GM21515 (cell line): Measurements from ENCODE around the gene CNGA1.
A peak's percentile ranks its signal among the peaks of the same experiment; 100 is the strongest.
"Not testable (repeated sequence)": the region's sequence is repeated elsewhere in the genome, so short reads cannot be mapped to it uniquely, and the experiment has no call there.

Source experiments
- ATAC-seq: cut with Tn5 transposase; IDR thresholded peaks from one replicate; pipeline ENCODE4 v1.9.1; 2021; ENCODE audit not compliant: unreplicated experiment

The CNGA1 gene

DNA sequence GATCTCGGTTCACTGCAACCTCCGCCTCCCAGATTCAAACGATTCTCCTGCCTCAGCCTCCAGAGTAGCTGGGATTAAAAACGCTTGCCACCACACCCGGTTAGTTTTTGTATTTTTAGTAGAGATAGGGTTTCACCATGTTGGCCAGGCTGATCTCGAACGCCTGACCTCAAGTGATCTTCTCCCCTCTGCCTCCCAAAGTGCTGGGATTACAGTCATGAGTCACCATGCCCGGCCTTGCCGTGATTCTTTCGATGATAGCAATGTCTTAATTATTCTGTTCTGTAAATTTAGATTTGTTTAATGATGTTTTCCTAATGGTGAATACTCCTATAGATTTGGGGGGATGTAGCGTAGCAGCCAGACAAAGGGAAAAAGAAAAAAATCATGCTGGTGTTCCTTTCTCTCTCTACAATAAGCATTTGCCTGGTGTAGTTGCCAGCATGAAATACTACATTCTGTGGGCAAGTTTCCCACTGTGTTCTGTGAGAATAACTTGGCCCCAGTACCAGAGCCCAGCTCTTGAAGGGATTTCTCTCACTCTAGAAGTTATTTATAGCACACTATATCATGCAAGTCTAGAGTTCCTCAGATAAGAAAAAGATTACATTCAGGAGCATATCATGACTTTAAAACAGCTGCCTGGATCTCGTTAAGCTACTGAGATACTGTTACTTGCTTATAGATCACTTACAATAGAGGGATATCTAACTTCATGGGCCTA is 15.5 kb upstream of the CNGA1 start:
- ATAC-seq = no peak

DNA sequence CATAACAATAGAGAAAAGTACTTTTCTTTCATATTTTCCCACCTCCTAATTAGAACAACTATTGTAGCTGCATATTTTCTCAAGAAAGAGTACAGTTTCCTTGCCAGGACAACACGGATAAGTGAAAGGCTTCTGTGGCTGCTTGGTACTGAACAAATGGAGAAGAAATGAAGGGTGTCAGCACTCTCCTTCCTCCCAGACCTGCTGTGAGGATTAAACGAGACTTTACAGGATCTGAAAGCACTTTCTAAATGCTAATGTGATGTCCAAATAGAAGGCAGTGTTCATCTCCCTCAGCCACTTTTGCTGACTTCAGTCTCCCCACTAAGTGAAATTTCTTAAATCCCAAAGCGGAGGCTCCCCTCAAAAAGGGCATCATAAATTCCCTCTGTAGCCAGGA is 14.0 kb upstream of the CNGA1 start:
- ATAC-seq = no peak

DNA sequence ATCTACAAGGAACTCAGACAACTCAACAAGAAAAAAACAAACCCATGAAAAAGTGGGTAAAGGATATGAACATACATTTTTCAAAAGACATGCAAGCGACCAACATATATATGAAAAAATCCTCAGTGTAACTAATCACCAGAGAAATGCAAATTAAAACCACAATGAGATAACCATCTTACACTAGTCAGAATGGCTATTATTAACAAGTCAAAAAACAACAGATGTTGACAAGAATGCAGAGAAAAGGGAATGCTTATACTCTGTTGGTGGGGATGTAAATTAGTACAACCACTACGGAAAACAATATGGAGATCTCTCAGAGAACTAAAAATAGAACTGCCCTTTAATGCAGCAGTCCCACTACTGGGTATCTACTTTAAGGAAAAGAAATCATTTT is 12.2 kb upstream of the CNGA1 start:
- peak; percentile 71 for ATAC-seq

DNA sequence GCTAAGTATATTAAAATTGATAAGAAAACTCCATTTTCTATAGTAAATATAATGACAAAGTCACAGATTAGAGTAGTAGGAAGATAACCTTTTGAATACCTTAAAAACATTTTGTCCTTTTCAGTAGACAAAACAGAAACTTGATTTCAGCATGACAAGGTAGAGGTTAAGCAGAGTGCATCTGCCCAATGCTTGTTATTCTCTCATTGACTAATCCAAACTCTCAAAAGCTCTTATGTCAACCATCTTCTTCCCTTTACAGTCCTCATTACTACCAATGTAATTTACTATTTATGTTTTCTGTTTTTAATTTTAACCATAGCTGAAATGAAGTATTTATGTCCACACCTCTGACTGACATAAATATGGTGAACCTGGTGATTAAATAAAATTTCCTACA is 11.2 kb upstream of the CNGA1 start:
- ATAC-seq = peak; percentile 73

DNA sequence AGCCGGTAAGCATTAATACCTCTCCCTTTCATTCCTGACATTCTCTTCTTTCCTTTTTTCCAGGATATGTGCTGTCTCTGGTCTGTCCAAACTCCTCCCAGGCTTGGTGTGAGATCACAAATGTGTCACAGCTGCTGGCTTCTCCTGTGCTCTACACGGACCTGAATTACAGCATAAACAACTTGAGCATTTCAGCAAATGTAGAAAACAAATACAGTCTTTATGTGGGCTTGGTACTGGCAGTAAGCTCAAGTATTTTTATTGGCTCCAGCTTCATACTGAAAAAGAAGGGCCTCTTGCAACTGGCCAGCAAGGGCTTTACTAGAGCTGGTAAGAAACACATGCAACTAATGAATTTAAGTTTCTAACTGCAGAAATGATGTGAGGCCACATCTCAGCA is 8.5 kb upstream of the CNGA1 start:
- ATAC-seq = no peak

DNA sequence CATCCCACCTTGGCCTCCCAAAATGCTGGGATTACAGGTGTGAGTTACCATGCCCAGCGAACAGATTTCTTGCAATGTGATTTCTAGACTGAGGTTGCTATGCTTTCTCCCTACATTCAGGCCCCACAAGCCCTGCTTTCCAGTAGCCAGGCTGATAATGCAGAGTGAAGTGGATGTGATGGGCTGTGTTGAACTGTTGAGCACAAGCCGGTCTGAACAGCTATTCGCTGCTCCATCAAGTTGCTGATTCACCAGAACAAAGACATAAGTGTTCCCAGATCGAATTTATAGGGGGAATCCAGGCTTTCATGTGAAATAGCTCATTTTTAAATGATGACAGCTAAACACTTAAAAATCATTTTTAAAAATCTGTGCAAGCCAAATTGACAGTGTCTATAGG is 8.0 kb upstream of the CNGA1 start:
- ATAC-seq = no peak

DNA sequence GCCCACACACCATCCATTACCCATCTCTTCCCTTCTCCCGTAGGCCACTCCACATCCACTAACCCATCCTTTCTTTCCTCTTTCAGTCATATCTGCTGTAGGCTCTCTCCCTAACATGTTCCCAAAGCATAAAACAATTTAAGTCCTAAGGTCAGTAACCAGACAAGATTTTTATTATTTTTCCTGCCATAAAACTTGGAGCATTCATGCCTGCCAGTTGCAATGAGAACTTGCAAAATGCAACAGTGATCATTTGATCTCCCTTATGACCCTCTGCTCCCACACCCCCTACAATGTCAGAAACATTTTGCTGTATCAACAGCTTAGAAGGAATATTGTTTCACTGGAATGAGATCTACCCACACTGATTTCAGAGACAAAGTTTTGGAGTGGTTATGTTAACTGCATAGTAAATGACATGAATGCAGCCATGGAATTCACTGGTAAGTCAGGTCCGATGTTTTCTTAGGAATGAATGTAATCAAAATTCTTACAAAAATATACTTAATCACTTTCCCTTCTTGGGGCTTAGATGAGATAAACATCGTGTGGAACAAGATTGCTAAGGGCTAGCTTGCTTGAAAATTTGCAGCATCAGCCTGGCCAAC is 5.8 kb upstream of the CNGA1 start:
- no peak for ATAC-seq

DNA sequence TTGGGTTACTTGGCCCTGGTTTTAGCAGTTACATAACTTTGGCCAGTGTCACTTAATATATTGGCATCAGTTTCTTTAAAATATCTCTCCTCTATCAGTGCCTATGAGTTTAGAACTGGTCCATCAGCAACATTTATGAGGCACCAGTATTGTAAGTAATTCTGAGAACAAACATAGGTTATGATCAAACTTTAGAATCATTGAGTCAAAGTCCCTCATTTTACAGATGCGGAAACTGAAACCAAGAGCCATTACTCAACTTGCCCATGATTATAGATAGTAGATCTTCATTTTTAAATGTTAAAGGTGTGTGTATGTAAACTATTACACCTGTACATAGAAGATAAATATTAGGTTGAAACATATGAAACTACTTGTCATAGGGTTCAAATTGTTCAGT is 4.6 kb upstream of the CNGA1 start:
- no peak for ATAC-seq

DNA sequence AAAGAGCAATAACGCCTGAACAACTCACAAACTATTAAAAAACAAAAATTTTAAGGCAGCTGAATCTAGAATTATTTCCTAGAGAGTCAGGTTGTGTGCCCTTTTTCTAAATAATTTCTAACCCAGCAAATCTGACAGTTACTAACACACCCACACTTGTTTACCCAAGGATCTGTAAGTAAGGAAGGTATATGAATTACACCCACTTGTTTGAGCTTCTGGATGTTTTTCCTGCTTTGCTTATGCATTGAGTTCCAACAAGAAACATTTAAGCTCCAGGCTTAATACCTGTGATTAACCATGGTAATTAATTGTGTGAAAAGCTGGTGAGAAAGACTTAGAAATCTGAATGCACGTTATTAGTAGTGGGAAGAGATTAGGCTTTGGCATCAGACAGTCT is 1.6 kb upstream of the CNGA1 start:
- ATAC-seq = no peak

DNA sequence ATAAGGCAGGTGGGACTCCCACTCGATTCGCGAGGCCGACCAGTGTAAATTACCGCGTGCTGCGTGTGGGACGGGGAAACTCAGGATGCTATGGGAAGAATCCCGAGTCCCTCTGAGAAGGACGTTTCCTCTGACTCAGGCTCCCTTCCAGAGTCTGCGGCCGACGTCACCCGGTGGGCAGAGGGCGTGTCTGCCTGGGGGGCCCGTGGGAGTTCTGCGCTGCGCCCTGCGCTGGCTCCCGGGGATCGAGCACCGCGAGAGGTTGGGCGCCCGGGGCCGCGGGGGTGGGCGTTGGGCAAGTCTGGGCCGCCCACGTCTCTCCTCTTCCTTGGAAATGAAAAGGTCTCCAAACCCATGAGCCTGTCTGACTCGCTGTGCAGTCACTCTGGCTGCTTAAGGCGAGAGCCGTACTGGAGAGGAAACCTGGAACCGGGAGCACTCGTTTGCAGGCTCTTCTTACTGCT is 659 bp upstream of the CNGA1 start:
- ATAC-seq = peak; percentile 2

DNA sequence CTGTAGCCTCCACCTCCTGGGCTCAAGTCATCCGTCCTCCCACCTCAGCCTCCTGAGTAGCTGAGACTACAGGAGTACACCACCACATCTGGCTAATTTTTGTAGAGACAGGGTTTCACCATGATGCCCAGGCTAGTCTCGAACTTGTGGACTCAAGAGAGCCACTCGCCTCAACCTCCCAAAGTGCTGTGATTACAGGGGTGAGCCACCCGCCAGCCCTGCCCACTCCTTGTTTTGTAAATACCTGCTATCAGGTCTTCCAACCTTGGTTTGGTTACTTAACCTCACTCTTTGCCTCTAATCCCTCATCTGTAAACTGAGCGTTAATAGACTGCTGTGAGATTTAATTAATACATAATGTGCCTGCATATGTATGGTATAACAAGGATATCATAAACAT is 803 bp downstream of the CNGA1 start:
- no peak for ATAC-seq

DNA sequence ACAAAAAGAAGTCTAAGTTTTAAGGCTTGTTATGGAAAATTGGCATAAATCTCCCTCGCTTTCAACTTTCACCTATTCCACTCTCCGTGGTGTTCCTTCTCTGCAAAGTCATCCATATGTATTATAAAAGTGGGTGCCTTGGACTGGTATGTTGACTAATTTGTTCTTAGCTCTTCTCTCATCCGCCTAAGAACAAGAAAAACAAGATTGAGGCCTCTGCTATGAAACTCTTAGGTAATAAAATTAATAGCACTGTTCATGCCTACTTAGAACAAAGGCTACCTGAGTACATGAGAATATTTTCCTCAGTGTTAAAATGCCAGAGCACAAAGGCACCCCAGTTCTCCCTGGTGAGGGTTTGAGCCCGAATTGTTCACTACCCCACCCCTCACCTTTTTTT is 1.3 kb downstream of the CNGA1 start:
- no peak for ATAC-seq

DNA sequence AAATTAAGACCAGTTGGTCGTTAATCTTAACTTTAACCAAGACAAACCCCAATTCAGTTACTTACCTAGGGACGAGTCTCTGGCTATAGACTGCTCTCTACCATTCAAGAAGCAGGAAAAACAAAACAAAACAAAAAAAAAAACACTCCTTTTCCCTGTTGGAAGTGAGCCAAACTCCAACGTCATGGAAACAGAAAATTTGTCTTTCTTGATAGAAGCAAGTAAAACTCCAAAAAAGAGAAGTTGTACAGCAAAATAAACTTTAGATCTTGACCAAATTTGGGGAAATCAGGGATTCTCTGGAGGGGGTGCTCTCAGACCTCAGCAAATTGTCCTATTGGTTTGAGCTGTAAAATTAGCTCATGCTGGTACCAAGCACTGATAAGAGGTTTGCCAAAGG is 3.7 kb downstream of the CNGA1 start:
- no peak for ATAC-seq

DNA sequence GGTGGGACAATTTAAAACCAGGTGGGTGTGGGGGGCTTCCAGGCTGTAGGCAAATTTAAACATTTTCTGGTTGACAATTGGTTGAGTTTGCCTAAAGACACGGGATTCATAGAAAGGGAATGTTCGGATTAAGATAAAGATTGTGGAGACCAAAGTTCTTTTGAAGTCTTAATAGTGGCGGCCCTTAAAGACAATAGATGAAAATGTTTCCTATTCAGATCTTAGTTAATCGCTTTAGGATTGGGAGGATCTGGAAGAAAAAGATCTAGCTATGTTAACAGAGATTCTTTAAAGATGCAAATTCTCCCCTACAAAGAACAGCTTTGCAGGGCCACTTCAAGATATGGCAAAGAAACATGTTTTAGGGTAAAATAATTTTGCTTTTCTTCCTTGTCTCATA is 4.8 kb downstream of the CNGA1 start:
- ATAC-seq = no peak

DNA sequence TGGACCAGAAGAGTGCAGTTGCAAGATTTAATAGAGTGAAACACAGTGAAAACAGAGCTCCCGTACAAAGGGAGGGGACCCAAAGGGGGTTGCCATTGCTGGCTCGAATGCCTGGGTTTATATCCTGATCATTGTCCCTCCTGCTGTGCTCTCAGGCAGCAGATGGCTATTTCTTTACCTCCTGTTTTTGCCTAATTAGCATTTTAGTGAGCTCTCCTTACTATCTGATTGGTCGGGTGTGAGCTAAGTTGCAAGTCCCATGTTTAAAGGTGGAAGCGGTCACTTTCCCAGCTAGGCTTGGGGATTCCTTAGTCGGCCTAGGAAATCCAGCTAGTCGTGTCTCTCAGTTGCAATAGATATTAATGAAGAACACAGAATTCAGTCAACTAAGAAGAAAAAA is 5.6 kb downstream of the CNGA1 start:
- not testable (repeated sequence) for ATAC-seq

DNA sequence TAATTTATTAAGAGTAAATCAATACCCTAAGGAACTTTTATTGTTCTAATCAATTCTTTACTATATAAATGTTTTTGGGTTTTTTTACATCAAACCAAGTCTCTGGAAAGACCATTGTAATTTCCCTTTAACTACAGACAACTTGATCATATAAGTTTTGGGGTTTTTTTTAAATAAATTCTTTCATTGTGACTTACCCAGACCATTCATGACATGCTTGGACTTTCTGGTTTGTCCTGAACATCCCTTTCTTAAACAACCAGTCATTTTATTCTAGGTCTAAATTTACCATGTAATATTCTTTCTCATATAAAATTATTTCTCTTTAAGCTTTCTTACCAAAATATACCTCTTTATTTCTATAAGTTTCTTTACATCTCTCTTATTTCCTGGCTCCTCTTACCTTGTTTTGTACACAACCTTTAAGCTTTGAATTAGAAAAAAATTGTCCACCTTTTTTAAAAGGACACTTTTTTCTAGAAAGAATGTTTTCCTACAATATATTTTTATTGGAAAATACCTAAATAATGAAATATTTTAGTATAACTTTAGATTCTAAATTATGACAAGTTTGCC is 8.4 kb downstream of the CNGA1 start:
- ATAC-seq = no peak

DNA sequence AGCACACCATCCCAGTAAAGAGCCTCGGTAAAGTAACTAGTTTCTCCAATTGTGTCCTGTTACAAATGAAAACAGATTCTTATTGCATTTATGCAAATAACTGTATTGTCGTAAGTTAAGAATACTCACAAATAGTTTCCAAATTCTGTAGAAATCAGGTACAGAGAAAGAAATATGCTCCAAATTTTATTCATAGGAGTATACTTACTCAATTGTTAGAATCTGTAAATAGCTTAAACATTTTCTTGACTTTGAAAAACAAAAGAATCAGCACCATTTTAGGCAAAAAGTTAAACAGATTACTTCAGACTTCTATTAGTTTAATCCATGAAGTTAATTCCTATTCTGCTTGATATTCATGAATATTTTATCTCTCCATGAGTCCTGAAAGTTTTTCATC is 10.7 kb downstream of the CNGA1 start:
- ATAC-seq = no peak

DNA sequence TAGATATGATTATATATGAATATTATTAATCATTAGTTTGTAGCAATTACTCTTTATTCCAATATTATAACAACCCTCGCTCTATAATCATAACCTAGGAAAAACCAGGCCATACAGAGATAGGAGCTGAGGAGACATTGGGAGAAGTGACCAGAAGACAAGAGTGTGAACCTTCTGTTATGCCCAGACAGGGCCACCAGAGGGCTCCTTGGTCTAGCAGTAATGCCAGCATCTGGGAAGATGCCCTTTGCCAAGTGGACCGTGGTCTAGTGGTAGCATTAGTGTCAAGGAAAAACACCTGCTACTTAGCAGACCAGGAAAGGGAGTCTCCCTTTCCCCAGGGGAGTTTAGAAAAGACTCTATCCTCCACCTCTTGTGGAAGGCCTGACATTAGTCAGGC is 12.9 kb downstream of the CNGA1 start:
- not testable (repeated sequence) for ATAC-seq

DNA sequence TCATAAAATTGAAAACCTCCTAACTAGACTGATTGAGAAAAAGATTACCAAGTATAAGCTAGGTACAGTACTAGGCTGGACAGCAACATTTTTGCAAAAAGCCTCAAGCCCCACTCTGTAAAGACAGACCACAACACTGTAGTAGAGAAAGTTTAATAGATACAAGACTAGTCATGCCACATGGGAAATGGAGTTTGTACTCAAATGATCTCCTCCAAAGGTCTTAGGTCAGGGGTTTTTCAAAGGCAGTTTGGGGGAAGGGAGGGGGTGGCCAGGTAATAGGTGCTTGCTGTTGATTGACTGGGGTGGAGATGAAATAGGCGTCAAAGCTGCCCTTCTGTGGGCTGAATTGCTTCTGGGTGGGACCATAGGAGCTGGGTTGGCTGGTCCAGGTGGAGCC is 14.2 kb downstream of the CNGA1 start:
- ATAC-seq = no peak

DNA sequence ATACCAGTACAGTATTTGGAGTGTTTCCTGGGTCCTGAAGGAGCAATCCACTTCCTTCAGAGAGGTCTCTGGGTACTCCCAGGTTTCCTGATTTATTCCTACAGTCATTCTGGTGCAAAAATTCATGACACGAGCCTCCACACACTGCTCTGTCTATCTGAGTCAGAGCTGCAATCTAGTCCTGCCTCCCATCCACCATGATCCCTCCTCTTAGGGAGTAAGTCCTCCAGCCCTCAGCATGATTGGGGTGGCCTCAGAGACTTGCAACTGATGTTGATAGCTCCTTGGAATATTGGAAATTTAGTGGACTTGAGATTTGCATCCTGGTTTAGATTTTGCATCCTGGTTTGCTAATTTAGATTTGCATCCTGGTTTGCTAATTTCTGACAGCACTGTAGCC is 20.5 kb downstream of the CNGA1 start:
- no peak for ATAC-seq

DNA sequence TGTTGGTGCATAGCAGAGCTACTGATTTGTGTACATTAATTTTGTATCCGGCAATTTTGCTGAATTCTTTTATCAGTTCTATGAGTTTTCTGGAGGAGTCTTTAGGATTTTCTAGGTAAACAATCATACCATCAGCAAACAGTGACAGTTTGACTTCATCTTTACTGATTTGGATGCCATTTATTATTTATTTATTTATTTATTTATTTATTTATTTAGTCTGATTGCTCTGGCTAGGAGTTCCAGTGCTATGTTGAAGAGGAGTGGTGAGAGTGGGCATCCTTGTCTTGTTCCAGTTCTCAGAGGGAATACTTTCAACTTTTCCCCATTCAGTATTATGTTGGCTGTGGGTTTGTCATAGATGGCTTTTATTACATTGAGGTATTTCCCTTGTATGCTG is 24.0 kb downstream of the CNGA1 start:
- ATAC-seq = not testable (repeated sequence)

DNA sequence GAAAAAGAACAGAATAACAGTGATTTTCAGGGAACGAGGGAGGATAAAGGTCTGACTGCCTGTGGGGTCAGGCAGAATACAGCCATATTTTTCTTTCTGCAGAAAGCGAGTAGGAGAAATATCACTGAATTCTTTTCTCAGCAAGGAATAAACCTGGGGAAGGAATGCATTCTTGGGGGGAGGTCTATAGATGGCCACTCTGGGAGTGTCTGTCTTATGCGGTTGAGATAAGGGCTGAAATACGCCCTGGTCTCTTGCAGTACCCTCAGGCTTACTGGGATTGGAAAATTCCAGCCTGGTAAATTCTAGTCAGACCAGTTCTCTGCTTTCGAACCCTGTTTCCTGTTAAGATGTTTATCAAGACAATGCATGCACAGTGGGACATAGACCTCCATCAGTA is 26.3 kb downstream of the CNGA1 start:
- no peak for ATAC-seq

DNA sequence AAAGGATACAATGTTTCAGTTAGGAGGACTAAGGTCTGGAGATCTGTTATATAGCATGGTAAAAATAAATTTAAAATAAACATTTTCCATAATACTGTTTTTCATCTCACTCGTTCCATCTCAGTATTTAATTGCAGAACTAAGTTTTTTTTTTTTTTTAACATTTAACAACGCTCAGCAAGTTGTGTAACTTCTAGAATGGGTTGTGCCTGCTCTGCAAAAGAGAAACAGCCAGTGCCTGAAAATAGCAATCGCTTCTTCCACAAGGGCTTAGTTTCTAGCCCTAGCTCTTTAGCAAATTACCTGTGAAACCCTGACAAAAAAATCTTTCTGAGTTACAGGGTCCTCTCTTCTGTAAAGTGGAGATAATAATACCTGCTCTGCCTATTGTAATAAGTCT is 41.9 kb downstream of the CNGA1 start:
- ATAC-seq = no peak
